Loucy (cell line): ENCODE results near the gene NEUROD2.

ENCODE experiments used
- EZH2phosphoT487 ChIP-seq: fragments of 200-600 bp; IDR thresholded peaks from 2 replicates; pipeline ENCODE4 v1.6.1; 2018; ENCODE audit warnings: antibody characterized with exemption, mild to moderate bottlenecking, moderate library complexity, borderline replicate concordance
- TF ChIP-seq, protein P1 (sequence below): fragments of 200-600 bp; sonication (generic); conservative IDR thresholded peaks from 2 replicates; pipeline ENCODE4 v1.5.1; 2014; ENCODE audit warnings: mild to moderate bottlenecking, antibody characterized with exemption, low read length

DNA sequence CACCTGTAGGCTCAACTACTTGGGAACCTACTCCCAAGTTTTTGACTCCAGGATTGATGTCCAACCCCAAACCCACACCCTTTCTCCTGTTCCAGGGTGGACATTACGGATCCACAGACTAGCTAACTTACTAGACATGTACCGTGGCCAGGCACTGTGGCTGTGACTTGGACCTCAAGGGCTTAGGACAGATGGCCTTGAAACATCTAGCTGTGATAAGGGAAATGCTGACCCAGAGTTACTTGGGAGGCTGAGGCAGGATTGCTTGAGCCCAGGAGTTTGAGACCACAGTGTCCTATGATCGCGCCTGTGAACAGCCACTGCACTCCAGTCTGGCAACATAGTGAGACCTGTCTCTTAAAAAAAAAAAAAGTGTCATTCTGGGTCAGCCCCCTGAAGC lies 33.4 kb upstream of the NEUROD2 start:
- TF ChIP-seq, protein P1, sequence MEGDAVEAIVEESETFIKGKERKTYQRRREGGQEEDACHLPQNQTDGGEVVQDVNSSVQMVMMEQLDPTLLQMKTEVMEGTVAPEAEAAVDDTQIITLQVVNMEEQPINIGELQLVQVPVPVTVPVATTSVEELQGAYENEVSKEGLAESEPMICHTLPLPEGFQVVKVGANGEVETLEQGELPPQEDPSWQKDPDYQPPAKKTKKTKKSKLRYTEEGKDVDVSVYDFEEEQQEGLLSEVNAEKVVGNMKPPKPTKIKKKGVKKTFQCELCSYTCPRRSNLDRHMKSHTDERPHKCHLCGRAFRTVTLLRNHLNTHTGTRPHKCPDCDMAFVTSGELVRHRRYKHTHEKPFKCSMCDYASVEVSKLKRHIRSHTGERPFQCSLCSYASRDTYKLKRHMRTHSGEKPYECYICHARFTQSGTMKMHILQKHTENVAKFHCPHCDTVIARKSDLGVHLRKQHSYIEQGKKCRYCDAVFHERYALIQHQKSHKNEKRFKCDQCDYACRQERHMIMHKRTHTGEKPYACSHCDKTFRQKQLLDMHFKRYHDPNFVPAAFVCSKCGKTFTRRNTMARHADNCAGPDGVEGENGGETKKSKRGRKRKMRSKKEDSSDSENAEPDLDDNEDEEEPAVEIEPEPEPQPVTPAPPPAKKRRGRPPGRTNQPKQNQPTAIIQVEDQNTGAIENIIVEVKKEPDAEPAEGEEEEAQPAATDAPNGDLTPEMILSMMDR = no peak
- no peak for TF ChIP-seq EZH2phosphoT487
